Measurements from ENCODE around the gene PCGF6. TPM values are rescaled to one million over a fixed set of nuclear protein-coding genes. Genes with fewer than 3 reads are reported as not detected.

Gene PCGF6
- total RNA-seq, 3 donors from 2014 or later (not counting 1 experiment from before 2014, with no cell fraction given): 5.1 to 8.1 (median 7.1) TPM

DNA sequence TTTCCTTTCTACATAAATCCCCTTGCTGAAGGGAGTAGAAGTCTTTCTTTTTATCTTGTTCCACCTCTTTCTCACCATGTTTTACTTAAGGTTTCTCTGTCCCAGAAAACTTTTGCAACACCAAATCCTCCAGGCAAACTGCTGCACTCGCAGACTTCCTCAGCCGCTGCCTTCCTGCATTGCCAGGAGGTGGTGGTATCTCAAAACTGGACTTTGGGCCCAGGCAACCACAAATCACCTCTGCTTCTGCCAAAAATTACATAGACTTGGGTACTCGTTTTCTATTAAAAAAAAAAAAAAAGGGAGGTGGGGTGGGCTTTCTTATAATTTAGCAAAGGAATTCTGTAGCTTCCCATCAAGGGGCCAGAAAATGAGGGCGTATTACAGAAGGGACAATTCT is 59.4 kb downstream of the PCGF6 start:
- intact Hi-C loops (cut with micrococcal nuclease): no loop called here
- no peak overlapping the region for H3K27ac Mint-ChIP-seq
- 81% methylated on average over 4 of the region's 4 CpGs for WGBS (ENCODE audit: insufficient coverage)

GRCh38 chr10:103287992-103288391 is 62.9 kb downstream of the PCGF6 start:
- H3K36me3 ChIP-seq (ENCODE audit: control insufficient read depth, insufficient read depth, low read length): no peaks in the 10 kb centered on the region
- Mint-ChIP-seq H3K27me3 (ENCODE audit: low read depth in 2 of 2) (peaks cover 22 to 46% of the 10 kb centered on the region in 2 donors), H3K4me1 (no peaks in the 10 kb centered on the region), H3K4me3 (no peak overlapping the region), H3K36me3 (no peaks in the 10 kb centered on the region), H3K9me3 (no peaks in the 10 kb centered on the region), H3K27ac (no peak overlapping the region)
- H3K27me3 ChIP-seq (ENCODE audit: control insufficient read depth, insufficient read depth, low read length): no peaks in the 10 kb centered on the region
- ATAC-seq: no peak
- DNase-seq: no peak
- no peaks in the 10 kb centered on the region for H3K9me3 ChIP-seq (ENCODE audit: control insufficient read depth, insufficient read depth, low read length)
- no peak overlapping the region for H3K4me3 ChIP-seq (ENCODE audit: low read length)
- intact Hi-C loops (cut with micrococcal nuclease): no loop called here
- WGBS (ENCODE audit: insufficient coverage): 67% methylated on average over 5 of the region's 5 CpGs
- no peak for TF ChIP-seq CTCF (IDR thresholded peaks at IDR 0.05)
- no peaks in the 10 kb centered on the region for H3K4me1 ChIP-seq (ENCODE audit: control insufficient read depth, insufficient read depth, low read length)
- H3K27ac ChIP-seq (ENCODE audit: low read length): no peak overlapping the region

More for the DNA sequence above, 59.4 kb downstream of the PCGF6 start:
- Mint-ChIP-seq H3K36me3 (no peaks in the 10 kb centered on the region), H3K4me3 (no peak overlapping the region), H3K4me1 (no peaks in the 10 kb centered on the region), H3K27me3 (ENCODE audit: low read depth in 2 of 2) (peaks cover 15 to 32% of the 10 kb centered on the region in 2 donors), H3K9me3 (no peaks in the 10 kb centered on the region)
- Histone ChIP-seq H3K4me1 (ENCODE audit: control insufficient read depth, insufficient read depth, low read length) (no peaks in the 10 kb centered on the region), H3K9me3 (ENCODE audit: control insufficient read depth, insufficient read depth, low read length) (no peaks in the 10 kb centered on the region), H3K27ac (ENCODE audit: low read length) (no peak overlapping the region), H3K4me3 (ENCODE audit: low read length) (no peak overlapping the region), H3K27me3 (ENCODE audit: control insufficient read depth, insufficient read depth, low read length) (peaks cover 2% of the 10 kb centered on the region), H3K36me3 (ENCODE audit: control insufficient read depth, insufficient read depth, low read length) (no peaks in the 10 kb centered on the region)
- DNase-seq (no peak), ATAC-seq (no peak)
- no peak for TF ChIP-seq CTCF (IDR thresholded peaks at IDR 0.05)

DNA sequence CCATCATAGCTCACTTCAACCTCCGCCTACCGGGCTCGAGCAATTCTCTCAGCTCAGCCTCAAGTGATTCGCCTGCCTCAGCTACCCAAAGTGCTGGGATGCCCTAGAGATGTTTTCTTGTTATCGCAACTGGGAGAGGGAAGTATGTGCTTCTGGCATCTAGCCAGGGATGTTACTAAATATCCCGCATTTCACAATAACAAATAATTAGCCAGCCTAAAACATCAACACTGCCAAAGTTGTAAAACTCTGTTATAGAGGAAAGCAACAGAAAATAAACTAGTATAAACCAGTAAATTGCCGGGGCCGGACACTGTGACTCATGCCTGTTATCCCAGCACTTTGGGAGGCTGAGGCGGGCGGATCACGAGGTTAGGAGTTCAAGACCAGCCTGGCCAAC is 66.8 kb downstream of the PCGF6 start:
- Histone ChIP-seq H3K36me3 (ENCODE audit: control insufficient read depth, insufficient read depth, low read length) (no peaks in the 10 kb centered on the region), H3K4me1 (ENCODE audit: control insufficient read depth, insufficient read depth, low read length) (no peaks in the 10 kb centered on the region), H3K9me3 (ENCODE audit: control insufficient read depth, insufficient read depth, low read length) (no peaks in the 10 kb centered on the region), H3K4me3 (ENCODE audit: low read length) (no peak overlapping the region), H3K27ac (ENCODE audit: low read length) (no peak overlapping the region), H3K27me3 (ENCODE audit: control insufficient read depth, insufficient read depth, low read length) (peaks cover 10% of the 10 kb centered on the region)
- intact Hi-C loops (cut with micrococcal nuclease): no loop called here
- no peak for DNase-seq
- no peaks in the 10 kb centered on the region for H3K36me3 Mint-ChIP-seq
- 90% methylated on average over 6 of the region's 11 CpGs for WGBS (ENCODE audit: insufficient coverage)
- H3K4me1 Mint-ChIP-seq: peaks cover 0 to 4% of the 10 kb centered on the region in 2 donors
- no peak for TF ChIP-seq CTCF (IDR thresholded peaks at IDR 0.05)
- H3K9me3 Mint-ChIP-seq: no peaks in the 10 kb centered on the region
- H3K27ac Mint-ChIP-seq: no peak overlapping the region
- no peak for ATAC-seq
- H3K27me3 Mint-ChIP-seq (ENCODE audit: low read depth in 2 of 2): peaks cover 41 to 68% of the 10 kb centered on the region in 2 donors
- H3K4me3 Mint-ChIP-seq: no peak overlapping the region

GRCh38 chr10:103282961-103283360 is 68.0 kb downstream of the PCGF6 start:
- H3K4me1 ChIP-seq (ENCODE audit: control insufficient read depth, insufficient read depth, low read length): no peaks in the 10 kb centered on the region
- Mint-ChIP-seq H3K9me3 (peaks cover 0 to 4% of the 10 kb centered on the region in 2 donors), H3K36me3 (no peaks in the 10 kb centered on the region), H3K4me3 (no peak overlapping the region), H3K27me3 (ENCODE audit: low read depth in 2 of 2) (peaks cover 42 to 63% of the 10 kb centered on the region in 2 donors), H3K4me1 (peaks cover 0 to 4% of the 10 kb centered on the region in 2 donors), H3K27ac (no peak overlapping the region)
- intact Hi-C loops (cut with micrococcal nuclease): no loop called here
- H3K9me3 ChIP-seq (ENCODE audit: control insufficient read depth, insufficient read depth, low read length): peaks cover 4% of the 10 kb centered on the region
- H3K27me3 ChIP-seq (ENCODE audit: control insufficient read depth, insufficient read depth, low read length): peaks cover 20% of the 10 kb centered on the region
- DNase-seq (no peak), ATAC-seq (no peak)
- no peak overlapping the region for H3K4me3 ChIP-seq (ENCODE audit: low read length)
- no peak overlapping the region for H3K27ac ChIP-seq (ENCODE audit: low read length)
- H3K36me3 ChIP-seq (ENCODE audit: control insufficient read depth, insufficient read depth, low read length): no peaks in the 10 kb centered on the region
- no CpG with 5 or more reads among the region's 1 CpG for WGBS (ENCODE audit: insufficient coverage)
- no peak for TF ChIP-seq CTCF (IDR thresholded peaks at IDR 0.05)

Measured in natural killer cell (primary cell).